ENCODE data around the gene PRR13. TPM values are rescaled to one million over a fixed set of nuclear protein-coding genes. Genes with fewer than 3 reads are reported as not detected.
"Not testable (repeated sequence)": the region's sequence is repeated elsewhere in the genome, so short reads cannot be mapped to it uniquely, and the experiment has no call there.

PRR13 gene
- total RNA-seq, 4 donors from 2014 or later: 175 to 307 (median 261) TPM

GRCh38 chr12:53418221-53418620, 23.3 kb upstream of the PRR13 start:
- Histone ChIP-seq H3K27ac (no peak overlapping the region), H3K4me1 (peaks cover 9 to 50% (median 14%) of the 10 kb centered on the region in 4 donors), H3K27me3 (no peaks in the 10 kb centered on the region), H3K36me3 (peaks cover 0 to 5% (median 0%) of the 10 kb centered on the region in 4 donors), H3K9me3 (no peaks in the 10 kb centered on the region), H3K4me3 (no peak overlapping the region)
- 92 to 94% methylated on average over 3 of the region's 3 CpGs for WGBS, 2 donors (ENCODE audit: low coverage in 1 of 2)
- intact Hi-C loops (cut with DNase I; ENCODE audit: low total_unique reads) (no loop called here), in situ Hi-C loops (cut with MboI; ENCODE audit: low pct_ligation_motif_present in 1 of 4, low pct_unique_long_range_greater_than_20kb in 1 of 4, low sequenced_read_pairs in 3 of 4) (no loop called here)
- TF ChIP-seq POLR2A (IDR thresholded peaks at IDR 0.05) (no peak), EP300 (IDR thresholded peaks at IDR 0.05; ENCODE audit: low read depth) (no peak), POLR2AphosphoS5 (IDR thresholded peaks at IDR 0.05) (no peak), CTCF (IDR thresholded peaks at IDR 0.05) (no peak)
- no peak for DNase-seq

- no peaks in the 10 kb centered on the region for H3K36me3 ChIP-seq
- DNase-seq: no peak
- H3K4me1 ChIP-seq: peaks cover 6 to 39% (median 8%) of the 10 kb centered on the region in 4 donors
- TF ChIP-seq POLR2AphosphoS5 (IDR thresholded peaks at IDR 0.05) (no peak), EP300 (IDR thresholded peaks at IDR 0.05; ENCODE audit: low read depth) (no peak), POLR2A (IDR thresholded peaks at IDR 0.05) (no peak), CTCF (IDR thresholded peaks at IDR 0.05) (no peak)
- H3K27me3 ChIP-seq: no peaks in the 10 kb centered on the region
- H3K4me3 ChIP-seq: no peak overlapping the region
- H3K9me3 ChIP-seq: no peaks in the 10 kb centered on the region
- in situ Hi-C loops (cut with MboI; ENCODE audit: low pct_ligation_motif_present in 1 of 4, low pct_unique_long_range_greater_than_20kb in 1 of 4, low sequenced_read_pairs in 3 of 4) (loop anchor here in 2 of 4 donors (5.0 kb wide), 2 partner anchors 62 to 67 kb away; no protein-coding TSS in a partner anchor), intact Hi-C loops (cut with DNase I; ENCODE audit: low total_unique reads) (no loop called here)
- WGBS, 2 donors (ENCODE audit: low coverage in 1 of 2): 77 to 83% methylated on average over 2 of the region's 2 CpGs
- no peak overlapping the region for H3K27ac ChIP-seq
Observed at GRCh38 chr12:53419756-53420155, 21.8 kb upstream of the PRR13 start.

GRCh38 chr12:53422247-53422646, 19.3 kb upstream of the PRR13 start:
- H3K36me3 ChIP-seq; DNase-seq; H3K4me3 ChIP-seq; intact Hi-C loops (cut with DNase I; ENCODE audit: low total_unique reads); H3K27ac ChIP-seq; H3K27me3 ChIP-seq; H3K9me3 ChIP-seq: not testable (repeated sequence)
- in situ Hi-C loops (cut with MboI; ENCODE audit: low pct_ligation_motif_present in 1 of 4, low pct_unique_long_range_greater_than_20kb in 1 of 4, low sequenced_read_pairs in 3 of 4): loop anchor here in 2 of 4 donors (5.0 kb wide), 2 partner anchors 65 to 70 kb away; no protein-coding TSS in a partner anchor
- H3K4me1 ChIP-seq: peaks cover 6 to 24% (median 8%) of the 10 kb centered on the region in 4 donors
- 84 to 96% methylated on average over 7 to 12 of the region's 12 CpGs for WGBS, 2 donors (ENCODE audit: low coverage in 1 of 2)

GRCh38 chr12:53423597-53423996, 17.9 kb upstream of the PRR13 start, which contains the start of gene AMHR2:
Gene AMHR2 (plus strand): TSS chr12:53423855. CDS start chr12:53423935, 80 bp downstream.
- 89% methylated on average over 1 of the region's 1 CpG; no CpG with 5 or more reads in 1 of the 2 donors for WGBS, 2 donors (ENCODE audit: low coverage in 1 of 2)
- Histone ChIP-seq H3K36me3 (no peaks in the 10 kb centered on the region), H3K27me3 (no peaks in the 10 kb centered on the region), H3K9me3 (no peaks in the 10 kb centered on the region), H3K4me3 (no peak within 1 kb of the TSS), H3K4me1 (peaks cover 6 to 17% (median 7%) of the 10 kb centered on the region in 4 donors), H3K27ac (no peak within 1 kb of the TSS)
- no peak for DNase-seq
- TF ChIP-seq EP300 (IDR thresholded peaks at IDR 0.05; ENCODE audit: low read depth) (no peak), POLR2AphosphoS5 (IDR thresholded peaks at IDR 0.05) (no peak), POLR2A (IDR thresholded peaks at IDR 0.05) (no peak), CTCF (IDR thresholded peaks at IDR 0.05) (no peak)
- intact Hi-C loops (cut with DNase I; ENCODE audit: low total_unique reads): no loop called here
- in situ Hi-C loops (cut with MboI; ENCODE audit: low pct_ligation_motif_present in 1 of 4, low pct_unique_long_range_greater_than_20kb in 1 of 4, low sequenced_read_pairs in 3 of 4): loop anchor here in 2 of 4 donors (5.0 kb wide), 2 partner anchors 66 to 71 kb away; no protein-coding TSS in a partner anchor

Measured in transverse colon (tissue), 4 donors.